Liver (tissue), 9 donors: Measurements from ENCODE around the gene PPM1B. TPM values are rescaled to one million over a fixed set of nuclear protein-coding genes. Genes with fewer than 3 reads are reported as not detected.

Source experiments
- DNase-seq: peaks from one replicate; pipeline ENCODE4 v3.0.0-alpha.2; 2017; ENCODE audit warnings: low spot score
- H3K27ac ChIP-seq, 2 donors: one replicate each; pipeline ENCODE4 v1.7.0; 2013; ENCODE audit warnings: inconsistent platforms in 2 of 2, low read length in 2 of 2, control low read depth in 1 of 2, low read depth in 1 of 2, mild to moderate bottlenecking in 1 of 2
- H3K27me3 ChIP-seq, 4 donors: one replicate each; pipeline versions ENCODE4 v1.6.1 to v1.7.0; 2013; ENCODE audit warnings: low read length in 3 of 4, inconsistent platforms in 1 of 4, mild to moderate bottlenecking in 1 of 4, moderate library complexity in 1 of 4; ENCODE audit not compliant: control insufficient read depth in 4 of 4, insufficient read depth in 4 of 4
- H3K36me3 ChIP-seq, 4 donors: one replicate each; pipeline versions ENCODE4 v1.6.1 to v1.7.0; 2013; ENCODE audit warnings: low read length in 3 of 4, mild to moderate bottlenecking in 3 of 4, low read depth in 1 of 4, moderate library complexity in 1 of 4; ENCODE audit not compliant: control insufficient read depth in 4 of 4, insufficient read depth in 3 of 4
- H3K4me1 ChIP-seq, 4 donors: one replicate each; pipeline versions ENCODE4 v1.6.1 to v1.7.0; 2013; ENCODE audit warnings: low read length in 3 of 4, mild to moderate bottlenecking in 3 of 4, moderate library complexity in 1 of 4; ENCODE audit not compliant: control insufficient read depth in 4 of 4, insufficient read depth in 4 of 4
- H3K4me3 ChIP-seq, 3 donors: one replicate each; pipeline versions ENCODE4 v1.6.1 to v1.7.0; 2013; ENCODE audit warnings: low read length in 3 of 3, control low read depth in 1 of 3, low read depth in 1 of 3, mild to moderate bottlenecking in 1 of 3
- H3K9ac ChIP-seq, 2 donors: one replicate each; pipeline ENCODE4 v1.7.0; 2013; ENCODE audit warnings: low read length in 2 of 2, mild to moderate bottlenecking in 2 of 2, moderate library complexity in 2 of 2, control low read depth in 1 of 2, low read depth in 1 of 2
- H3K9me3 ChIP-seq, 4 donors: one replicate each; pipeline versions ENCODE4 v1.6.1 to v1.7.0; 2013; ENCODE audit warnings: low read length in 3 of 4; ENCODE audit not compliant: control insufficient read depth in 4 of 4
- JUND ChIP-seq, 2 donors: IDR thresholded peaks; 2 replicates each; pipeline ENCODE4 v1.6.1; 2016; ENCODE audit warnings: antibody characterized with exemption in 2 of 2
- RAD21 ChIP-seq, 2 donors: IDR thresholded peaks; 2 replicates each; pipeline ENCODE4 v1.6.1; 2016; ENCODE audit warnings: antibody characterized with exemption in 2 of 2, mild to moderate bottlenecking in 2 of 2
- RXRA ChIP-seq, 2 donors: IDR thresholded peaks; 2 replicates each; pipeline ENCODE4 v1.6.1; 2017 to 2018; ENCODE audit warnings: antibody characterized with exemption in 2 of 2, mild to moderate bottlenecking in 1 of 2
- SP1 ChIP-seq: IDR thresholded peaks from 2 replicates; pipeline ENCODE4 v1.6.1; 2018; ENCODE audit warnings: antibody characterized with exemption, mild to moderate bottlenecking
- TAF1 ChIP-seq: conservative IDR thresholded peaks from 2 replicates; pipeline ENCODE4 v1.6.1; 2016; ENCODE audit warnings: antibody characterized with exemption, mild to moderate bottlenecking
- YY1 ChIP-seq: IDR thresholded peaks from 2 replicates; pipeline ENCODE4 v1.6.1; 2016; ENCODE audit warnings: antibody characterized with exemption, mild to moderate bottlenecking
- ZBTB33 ChIP-seq: IDR thresholded peaks from 2 replicates; pipeline ENCODE4 v1.6.1; 2016; ENCODE audit warnings: antibody characterized with exemption
- WGBS: extraction: QIAGEN DNeasy Blood & Tissue Kit; methylation state at CpG from one replicate; pipeline ENCODE4 v1.1.7; 2013; 5-methylcytosine and 5-hydroxymethylcytosine counted together
- polyA plus RNA-seq, 2 donors: library from polyadenylated mRNA; stranded (reverse) in 1 of 2; unstranded in 1 of 2; fragments of 200-250 nt in 1 of 2; fragments of >200 nt in 1 of 2; fragmentation: Nextera tagmentation in 1 of 2; extraction: Ambion mirVana in 1 of 2; gene quantifications; one replicate each; pipeline versions ENCODE4 v1.2.1 to v1.2.3, GENCODE V29; 2013 to 2015
- total RNA-seq, 2 donors: library from RNA; depleted of rRNA; stranded (reverse); fragments of >200 nt; gene quantifications; one replicate each; pipeline ENCODE4 v1.2.3, GENCODE V29; 2014
- TF ChIP-seq, protein P1 (sequence below): IDR thresholded peaks from 2 replicates; pipeline ENCODE4 v1.6.1; 2016; ENCODE audit warnings: antibody characterized with exemption
- TF ChIP-seq, protein P2 (sequence below): fragments of 150-350 bp; IDR thresholded peaks from 2 replicates; pipeline ENCODE4 v1.5.1; 2017; ENCODE audit warnings: improper control_type of control experiment, low read depth, low read length; ENCODE audit not compliant: missing input control
- TF ChIP-seq, protein P3 (sequence below): IDR thresholded peaks from 2 replicates; pipeline ENCODE4 v1.6.1; 2016; ENCODE audit warnings: antibody characterized with exemption, mild to moderate bottlenecking
- donor health status: healthy.
- donor health status: healthy.
- donor health status: healthy.
- donor health status: healthy.
- donor health status: healthy.

The PPM1B gene
- total and polyA plus RNA-seq, 4 donors: 13.5 to 38.5 (median 30.8) TPM

- Histone ChIP-seq H3K27ac (no peak overlapping the region), H3K4me1 (peaks cover 3 to 20% (median 6%) of the 10 kb centered on the region in 4 donors)
- WGBS: 93% methylated on average over 2 of the region's 2 CpGs
Observed at GRCh38 chr2:44181648-44182047, 13.0 kb downstream of the PPM1B start.

GRCh38 chr2:44184106-44184505, 15.4 kb downstream of the PPM1B start:
- Histone ChIP-seq H3K36me3 (no peaks in the 10 kb centered on the region), H3K27ac (no peak overlapping the region), H3K9ac (no peak overlapping the region), H3K4me3 (no peak overlapping the region), H3K9me3 (no peaks in the 10 kb centered on the region), H3K27me3 (no peaks in the 10 kb centered on the region), H3K4me1 (peaks cover 3 to 13% (median 4%) of the 10 kb centered on the region in 4 donors)
- no peak for TF ChIP-seq JUND (IDR thresholded peaks at IDR 0.05)
- TF ChIP-seq SP1: no peak
- 64% methylated on average over 3 of the region's 3 CpGs for WGBS
- no peak for DNase-seq

More at GRCh38 chr2:44181648-44182047, 13.0 kb downstream of the PPM1B start:
- no peak for TF ChIP-seq RAD21 (IDR thresholded peaks at IDR 0.05)
- TF ChIP-seq, protein P1, sequence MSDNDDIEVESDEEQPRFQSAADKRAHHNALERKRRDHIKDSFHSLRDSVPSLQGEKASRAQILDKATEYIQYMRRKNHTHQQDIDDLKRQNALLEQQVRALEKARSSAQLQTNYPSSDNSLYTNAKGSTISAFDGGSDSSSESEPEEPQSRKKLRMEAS: no peak
- Histone ChIP-seq H3K9me3 (no peaks in the 10 kb centered on the region), H3K36me3 (no peaks in the 10 kb centered on the region), H3K9ac (no peak overlapping the region), H3K4me3 (no peak overlapping the region), H3K27me3 (no peaks in the 10 kb centered on the region)
- DNase-seq: no peak

DNA sequence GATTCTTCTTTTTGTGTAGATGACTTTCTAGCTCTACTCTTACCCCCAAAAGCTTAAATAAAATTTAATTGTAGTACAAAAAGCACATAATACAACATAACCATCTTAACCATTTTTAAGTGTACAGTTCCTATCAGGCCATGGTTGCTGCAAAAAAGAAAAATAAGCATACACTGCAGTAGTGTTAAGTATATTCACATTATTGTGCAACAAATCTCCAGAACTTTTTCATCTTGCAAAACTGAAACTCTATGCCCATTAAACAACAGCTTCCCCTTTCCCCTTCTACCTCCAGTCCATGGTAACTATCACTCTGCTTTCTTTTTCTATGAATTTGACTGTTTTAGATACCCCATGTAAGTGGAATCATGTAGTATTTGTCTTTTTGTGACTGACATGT, 18.1 kb downstream of the PPM1B start:
- Histone ChIP-seq H3K4me1 (peaks cover 0 to 6% (median 2%) of the 10 kb centered on the region in 4 donors), H3K27ac (no peak overlapping the region), H3K9me3 (no peaks in the 10 kb centered on the region), H3K36me3 (no peaks in the 10 kb centered on the region), H3K4me3 (no peak overlapping the region), H3K27me3 (no peaks in the 10 kb centered on the region), H3K9ac (no peak overlapping the region)
- TF ChIP-seq TAF1 (no peak), ZBTB33 (no peak)
- TF ChIP-seq, protein P2, sequence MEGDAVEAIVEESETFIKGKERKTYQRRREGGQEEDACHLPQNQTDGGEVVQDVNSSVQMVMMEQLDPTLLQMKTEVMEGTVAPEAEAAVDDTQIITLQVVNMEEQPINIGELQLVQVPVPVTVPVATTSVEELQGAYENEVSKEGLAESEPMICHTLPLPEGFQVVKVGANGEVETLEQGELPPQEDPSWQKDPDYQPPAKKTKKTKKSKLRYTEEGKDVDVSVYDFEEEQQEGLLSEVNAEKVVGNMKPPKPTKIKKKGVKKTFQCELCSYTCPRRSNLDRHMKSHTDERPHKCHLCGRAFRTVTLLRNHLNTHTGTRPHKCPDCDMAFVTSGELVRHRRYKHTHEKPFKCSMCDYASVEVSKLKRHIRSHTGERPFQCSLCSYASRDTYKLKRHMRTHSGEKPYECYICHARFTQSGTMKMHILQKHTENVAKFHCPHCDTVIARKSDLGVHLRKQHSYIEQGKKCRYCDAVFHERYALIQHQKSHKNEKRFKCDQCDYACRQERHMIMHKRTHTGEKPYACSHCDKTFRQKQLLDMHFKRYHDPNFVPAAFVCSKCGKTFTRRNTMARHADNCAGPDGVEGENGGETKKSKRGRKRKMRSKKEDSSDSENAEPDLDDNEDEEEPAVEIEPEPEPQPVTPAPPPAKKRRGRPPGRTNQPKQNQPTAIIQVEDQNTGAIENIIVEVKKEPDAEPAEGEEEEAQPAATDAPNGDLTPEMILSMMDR: no peak
- no peak for DNase-seq

GRCh38 chr2:44187251-44187650, 18.6 kb downstream of the PPM1B start:
- no peak overlapping the region for H3K4me3 ChIP-seq
- DNase-seq: no peak
- H3K9ac ChIP-seq: no peak overlapping the region
- no peaks in the 10 kb centered on the region for H3K36me3 ChIP-seq
- peaks cover 0 to 6% (median 2%) of the 10 kb centered on the region in 4 donors for H3K4me1 ChIP-seq
- H3K9me3 ChIP-seq: no peaks in the 10 kb centered on the region
- no peak overlapping the region for H3K27ac ChIP-seq
- TF ChIP-seq, protein P3, sequence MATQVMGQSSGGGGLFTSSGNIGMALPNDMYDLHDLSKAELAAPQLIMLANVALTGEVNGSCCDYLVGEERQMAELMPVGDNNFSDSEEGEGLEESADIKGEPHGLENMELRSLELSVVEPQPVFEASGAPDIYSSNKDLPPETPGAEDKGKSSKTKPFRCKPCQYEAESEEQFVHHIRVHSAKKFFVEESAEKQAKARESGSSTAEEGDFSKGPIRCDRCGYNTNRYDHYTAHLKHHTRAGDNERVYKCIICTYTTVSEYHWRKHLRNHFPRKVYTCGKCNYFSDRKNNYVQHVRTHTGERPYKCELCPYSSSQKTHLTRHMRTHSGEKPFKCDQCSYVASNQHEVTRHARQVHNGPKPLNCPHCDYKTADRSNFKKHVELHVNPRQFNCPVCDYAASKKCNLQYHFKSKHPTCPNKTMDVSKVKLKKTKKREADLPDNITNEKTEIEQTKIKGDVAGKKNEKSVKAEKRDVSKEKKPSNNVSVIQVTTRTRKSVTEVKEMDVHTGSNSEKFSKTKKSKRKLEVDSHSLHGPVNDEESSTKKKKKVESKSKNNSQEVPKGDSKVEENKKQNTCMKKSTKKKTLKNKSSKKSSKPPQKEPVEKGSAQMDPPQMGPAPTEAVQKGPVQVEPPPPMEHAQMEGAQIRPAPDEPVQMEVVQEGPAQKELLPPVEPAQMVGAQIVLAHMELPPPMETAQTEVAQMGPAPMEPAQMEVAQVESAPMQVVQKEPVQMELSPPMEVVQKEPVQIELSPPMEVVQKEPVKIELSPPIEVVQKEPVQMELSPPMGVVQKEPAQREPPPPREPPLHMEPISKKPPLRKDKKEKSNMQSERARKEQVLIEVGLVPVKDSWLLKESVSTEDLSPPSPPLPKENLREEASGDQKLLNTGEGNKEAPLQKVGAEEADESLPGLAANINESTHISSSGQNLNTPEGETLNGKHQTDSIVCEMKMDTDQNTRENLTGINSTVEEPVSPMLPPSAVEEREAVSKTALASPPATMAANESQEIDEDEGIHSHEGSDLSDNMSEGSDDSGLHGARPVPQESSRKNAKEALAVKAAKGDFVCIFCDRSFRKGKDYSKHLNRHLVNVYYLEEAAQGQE: no peak
- TF ChIP-seq JUND (IDR thresholded peaks at IDR 0.05) (no peak), ZBTB33 (no peak), YY1 (no peak), RXRA (IDR thresholded peaks at IDR 0.05) (no peak), TAF1 (no peak)
- TF ChIP-seq, protein P2: no peak
- H3K27me3 ChIP-seq: no peaks in the 10 kb centered on the region
- 92% methylated on average over 4 of the region's 4 CpGs for WGBS
